Activated B cell treated with CpG ODN at 0.5 μM for 24 hours (primary cell): ENCODE results near the gene HS2ST1. TPM values are rescaled to one million over a fixed set of nuclear protein-coding genes. Genes with fewer than 3 reads are reported as not detected.

Experiments
- ATAC-seq: fragments of 200-7000 bp; cut with Tn5 transposase; one replicate; pipeline ENCODE4 v1.10.0; 2021; ENCODE audit warnings: low read depth, mild to moderate bottlenecking, moderate library complexity
- CTCF ChIA-PET: fragments of 350-600 bp; sonication (Branson Sonifier 250); formaldehyde crosslinking; loops from one replicate; lab custom pipeline; 2021; ENCODE audit warnings: antibody characterized with exemption; lab: Charles Lee
- POLR2A ChIA-PET: fragments of 350-600 bp; sonication (Branson Sonifier 250); formaldehyde crosslinking; loops from one replicate; lab custom pipeline; 2021; ENCODE audit warnings: antibody characterized with exemption; lab: Charles Lee
- DNase-seq: peaks from one replicate; pipeline ENCODE4 v3.0.0; 2022
- H3K27ac Mint-ChIP-seq: one replicate; pipeline ENCODE4 v1.8.0; 2020; ENCODE audit warnings: mixed read lengths
- H3K27me3 Mint-ChIP-seq: one replicate; pipeline ENCODE4 v1.8.0; 2021; ENCODE audit warnings: mixed read lengths
- H3K36me3 Mint-ChIP-seq: one replicate; pipeline ENCODE4 v1.8.0; 2021; ENCODE audit warnings: low read depth, mixed read lengths
- H3K4me1 Mint-ChIP-seq: one replicate; pipeline ENCODE4 v1.8.0; 2021; ENCODE audit warnings: mixed read lengths
- H3K4me3 Mint-ChIP-seq: one replicate; pipeline ENCODE4 v1.8.0; 2020; ENCODE audit warnings: mild to moderate bottlenecking, mixed read lengths
- H3K9me3 Mint-ChIP-seq: one replicate; pipeline ENCODE4 v1.8.0; 2020; ENCODE audit warnings: mixed read lengths
- intact Hi-C: fragments of 100-400 bp; cut with micrococcal nuclease; formaldehyde crosslinking; loops from one replicate; pipeline ENCODE4 v1.15.1; 2024
- total RNA-seq: library from RNA; stranded (reverse); gene quantifications from 2 replicates; pipeline ENCODE4 v1.2.3, GENCODE V29; 2022
- TF ChIP-seq, protein P1 (sequence below): fragments of 200-600 bp; IDR thresholded peaks from one replicate; pipeline ENCODE4 v1.8.0; 2022; ENCODE audit warnings: antibody characterized with exemption, mild to moderate bottlenecking

HS2ST1 gene
- total RNA-seq, 1 donor from 2014 or later: 24.2 TPM

DNA sequence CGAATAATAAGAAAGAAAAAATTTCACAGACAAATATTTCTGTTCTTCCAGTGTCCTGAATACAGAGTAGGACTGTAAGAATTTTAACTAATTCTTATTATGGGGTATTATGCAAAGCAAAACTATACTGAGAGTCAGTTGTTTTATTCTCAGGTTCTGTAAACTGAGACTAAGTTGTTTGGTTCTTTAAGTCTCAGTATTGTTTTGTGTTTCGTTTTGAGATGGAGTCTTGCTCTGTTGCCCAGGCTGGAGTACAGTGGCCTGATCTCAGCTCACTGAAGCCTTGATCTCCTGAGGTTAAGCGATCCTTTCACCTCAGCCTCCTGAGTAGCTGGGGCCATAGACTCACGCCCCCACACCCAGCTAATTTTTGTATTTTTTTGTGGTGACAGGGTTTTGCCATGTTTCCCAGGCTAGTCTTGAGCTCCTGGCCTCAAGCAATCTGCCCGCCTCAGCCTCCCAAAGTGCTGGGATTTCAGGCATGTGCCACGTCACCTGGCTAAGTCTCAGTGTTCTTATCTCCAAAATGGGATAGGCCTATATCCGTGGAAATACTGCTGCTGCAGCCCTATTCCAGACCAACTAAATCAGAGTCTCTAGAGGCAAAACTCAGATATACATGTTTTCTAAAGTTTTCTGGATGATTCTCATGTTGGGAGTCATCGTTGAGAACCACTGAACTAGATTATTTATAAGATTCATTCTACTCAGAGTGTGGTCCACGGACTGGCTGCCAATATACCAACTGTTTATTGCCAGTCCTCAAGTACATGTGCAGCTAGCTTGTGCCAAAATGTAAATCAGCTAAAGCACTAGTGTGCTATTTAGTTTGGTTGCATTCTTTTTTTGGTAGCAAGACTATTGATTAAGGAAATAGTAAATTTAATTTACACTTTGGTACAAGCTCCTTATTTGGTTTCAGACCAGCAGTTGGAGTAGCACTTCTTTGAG lies 116.6 kb downstream of the HS2ST1 start:
- DNase-seq (no peak), ATAC-seq (no peak)
- H3K27ac Mint-ChIP-seq: no peak overlapping the region
- no peaks in the 10 kb centered on the region for H3K27me3 Mint-ChIP-seq
- TF ChIP-seq, protein P1, sequence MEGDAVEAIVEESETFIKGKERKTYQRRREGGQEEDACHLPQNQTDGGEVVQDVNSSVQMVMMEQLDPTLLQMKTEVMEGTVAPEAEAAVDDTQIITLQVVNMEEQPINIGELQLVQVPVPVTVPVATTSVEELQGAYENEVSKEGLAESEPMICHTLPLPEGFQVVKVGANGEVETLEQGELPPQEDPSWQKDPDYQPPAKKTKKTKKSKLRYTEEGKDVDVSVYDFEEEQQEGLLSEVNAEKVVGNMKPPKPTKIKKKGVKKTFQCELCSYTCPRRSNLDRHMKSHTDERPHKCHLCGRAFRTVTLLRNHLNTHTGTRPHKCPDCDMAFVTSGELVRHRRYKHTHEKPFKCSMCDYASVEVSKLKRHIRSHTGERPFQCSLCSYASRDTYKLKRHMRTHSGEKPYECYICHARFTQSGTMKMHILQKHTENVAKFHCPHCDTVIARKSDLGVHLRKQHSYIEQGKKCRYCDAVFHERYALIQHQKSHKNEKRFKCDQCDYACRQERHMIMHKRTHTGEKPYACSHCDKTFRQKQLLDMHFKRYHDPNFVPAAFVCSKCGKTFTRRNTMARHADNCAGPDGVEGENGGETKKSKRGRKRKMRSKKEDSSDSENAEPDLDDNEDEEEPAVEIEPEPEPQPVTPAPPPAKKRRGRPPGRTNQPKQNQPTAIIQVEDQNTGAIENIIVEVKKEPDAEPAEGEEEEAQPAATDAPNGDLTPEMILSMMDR: no peak
- H3K4me3 Mint-ChIP-seq: no peak overlapping the region
- H3K9me3 Mint-ChIP-seq: no peaks in the 10 kb centered on the region
- peaks cover 17% of the 10 kb centered on the region for H3K4me1 Mint-ChIP-seq
- no peaks in the 10 kb centered on the region for H3K36me3 Mint-ChIP-seq
- CTCF ChIA-PET: no interaction called here
- intact Hi-C loops: loop anchor here (2.0 kb wide), 1 partner anchor 14 kb away; no protein-coding TSS in a partner anchor
- POLR2A ChIA-PET: no interaction called here

DNA sequence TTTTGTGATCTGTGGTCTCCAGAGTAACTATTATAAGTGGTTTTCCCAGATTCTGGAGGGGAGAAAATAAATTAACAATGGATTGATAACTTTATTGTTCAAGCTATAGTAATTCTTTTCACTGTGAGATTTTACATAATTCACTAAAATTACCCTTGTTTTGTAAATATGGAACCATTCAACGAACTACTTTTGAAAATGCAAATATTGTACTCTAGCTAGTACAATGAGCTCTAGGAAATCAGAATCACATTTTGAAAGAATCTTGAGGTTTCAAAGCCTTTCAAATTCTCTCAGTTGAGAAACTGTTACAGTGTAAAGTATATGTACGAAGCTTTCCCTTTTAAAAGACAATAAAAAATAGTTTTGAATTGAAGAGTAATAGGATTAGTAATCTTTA lies 119.9 kb downstream of the HS2ST1 start:
- POLR2A ChIA-PET: no interaction called here

DNA sequence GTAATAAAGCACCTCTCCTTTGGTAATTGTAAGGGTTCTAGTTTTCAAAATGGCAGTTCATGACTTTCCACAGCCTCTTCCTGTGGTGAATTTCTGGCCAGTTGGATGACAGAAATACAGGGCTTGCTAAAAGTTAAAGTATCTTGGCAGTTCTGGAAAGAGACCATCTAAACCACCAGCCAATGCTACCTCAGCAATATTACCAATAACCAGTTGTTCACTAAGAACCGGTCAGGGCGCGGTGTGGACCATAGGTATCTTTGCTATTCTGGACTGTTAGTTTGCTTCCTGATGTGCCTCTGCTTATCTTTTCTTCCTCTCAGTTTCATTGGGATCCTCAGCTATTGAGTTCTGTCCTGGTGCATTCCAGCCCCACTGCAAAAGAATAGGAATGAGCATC lies 124.7 kb downstream of the HS2ST1 start:
- intact Hi-C loops: no loop called here
- H3K9me3 Mint-ChIP-seq: no peaks in the 10 kb centered on the region
- CTCF ChIA-PET: no interaction called here
- no peaks in the 10 kb centered on the region for H3K27me3 Mint-ChIP-seq
- no peak overlapping the region for H3K27ac Mint-ChIP-seq
- TF ChIP-seq, protein P1: no peak
- peaks cover 18% of the 10 kb centered on the region for H3K4me1 Mint-ChIP-seq
- ATAC-seq: no peak
- H3K4me3 Mint-ChIP-seq: no peak overlapping the region
- POLR2A ChIA-PET: no interaction called here
- DNase-seq: no peak
- no peaks in the 10 kb centered on the region for H3K36me3 Mint-ChIP-seq

More for the DNA sequence above, 119.9 kb downstream of the HS2ST1 start:
- no peaks in the 10 kb centered on the region for H3K9me3 Mint-ChIP-seq
- CTCF ChIA-PET: no interaction called here
- no peak for DNase-seq
- intact Hi-C loops: no loop called here
- no peak overlapping the region for H3K4me3 Mint-ChIP-seq
- ATAC-seq: no peak
- TF ChIP-seq, protein P1: no peak
- H3K36me3 Mint-ChIP-seq: no peaks in the 10 kb centered on the region
- no peaks in the 10 kb centered on the region for H3K27me3 Mint-ChIP-seq
- peaks cover 9% of the 10 kb centered on the region for H3K4me1 Mint-ChIP-seq
- H3K27ac Mint-ChIP-seq: no peak overlapping the region

DNA sequence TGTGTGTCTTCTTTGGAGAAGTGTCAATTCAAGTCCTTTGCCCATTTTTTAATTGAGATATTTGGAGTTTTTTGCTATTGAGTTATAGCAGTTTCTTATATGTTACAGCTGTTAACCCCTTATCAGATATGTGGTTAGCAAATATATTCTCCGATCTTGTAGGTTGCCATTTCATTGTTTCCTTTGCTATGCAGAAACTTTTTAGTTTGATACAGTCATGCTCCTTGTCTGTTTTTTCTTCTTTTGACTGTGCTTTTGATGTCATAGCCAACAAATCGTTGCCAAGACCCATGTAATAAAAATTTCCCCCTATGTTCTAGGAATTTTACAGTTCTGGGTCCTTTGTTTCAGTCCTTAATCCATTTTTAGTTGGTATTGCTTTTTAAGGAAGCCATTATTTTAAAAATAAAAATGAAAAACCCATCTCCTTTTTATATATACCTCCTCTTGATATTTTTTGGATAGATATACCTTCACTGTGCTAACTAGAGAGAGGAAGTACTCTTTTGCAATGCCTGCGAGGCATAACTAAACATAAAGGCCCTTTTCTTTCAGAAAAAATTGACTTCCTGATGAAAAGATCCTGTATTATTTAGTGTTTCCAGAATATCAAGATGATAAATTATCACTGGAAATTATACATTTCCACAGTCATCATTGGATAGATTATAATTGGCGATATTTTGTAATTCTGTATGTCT lies 127.8 kb downstream of the HS2ST1 start:
- Mint-ChIP-seq H3K36me3 (no peaks in the 10 kb centered on the region), H3K4me1 (peaks cover 41% of the 10 kb centered on the region), H3K27ac (peak overlapping the region; percentile 72), H3K4me3 (peak overlapping the region; percentile 30), H3K27me3 (no peaks in the 10 kb centered on the region), H3K9me3 (no peaks in the 10 kb centered on the region)
- no peak for ATAC-seq
- DNase-seq: no peak
- ChIA-PET POLR2A (no interaction called here), CTCF (no interaction called here)
- TF ChIP-seq, protein P1: no peak
- intact Hi-C loops: loop anchor here (2.0 kb wide), 1 partner anchor 17 kb away; no protein-coding TSS in a partner anchor

DNA sequence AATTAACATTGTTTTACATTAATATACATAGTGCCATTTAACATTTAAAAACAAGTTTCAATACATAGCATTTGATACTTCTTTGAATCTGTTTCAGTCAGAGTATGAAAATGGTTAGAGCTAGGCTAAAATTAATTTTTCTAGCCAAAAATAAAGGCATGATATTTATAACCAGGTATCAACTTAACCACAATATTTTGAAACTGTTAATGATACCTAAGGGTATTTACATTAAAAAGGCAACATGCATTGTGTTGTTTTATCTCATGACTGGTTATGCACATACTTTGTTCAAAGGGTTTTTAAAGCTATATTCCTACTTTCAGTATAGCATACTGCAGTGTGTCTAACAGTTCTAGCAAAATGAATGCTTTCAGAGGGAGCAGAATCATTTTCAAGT lies 130.0 kb downstream of the HS2ST1 start:
- Mint-ChIP-seq H3K27me3 (no peaks in the 10 kb centered on the region), H3K27ac (peak overlapping the region; percentile 7), H3K4me3 (no peak overlapping the region), H3K36me3 (peaks cover 3% of the 10 kb centered on the region), H3K9me3 (peaks cover 2% of the 10 kb centered on the region), H3K4me1 (peaks cover 41% of the 10 kb centered on the region)
- TF ChIP-seq, protein P1: no peak
- DNase-seq (no peak), ATAC-seq (no peak)
- POLR2A ChIA-PET: interaction anchor here (0.9 to 1.2 kb wide), 4 partner anchors 10 to 130 kb away, joined by 3 to 6 read pairs (median 3); partner anchors contain the start of genes HS2ST1 and SELENOF
- CTCF ChIA-PET: interaction anchor here (1.8 kb wide), 1 partner anchor 39 kb away, joined by 7 read pairs; no protein-coding TSS in a partner anchor
- intact Hi-C loops: loop anchor here (2.0 kb wide), 1 partner anchor 14 kb away; no protein-coding TSS in a partner anchor
